BE2C (cell line): ENCODE measurements around the gene AGTRAP.

ENCODE experiments used
- DNase-seq: peaks from one replicate; pipeline ENCODE4 v3.0.0-alpha.2; 2020
- H3K27me3 ChIP-seq: fragments of 250-450 bp; sonication (Bioruptor Pico); 2 replicates; pipeline ENCODE4 v1.5.1; 2020; ENCODE audit warnings: mild to moderate bottlenecking
- H3K36me3 ChIP-seq: fragments of 250-450 bp; sonication (Bioruptor Pico); 2 replicates; pipeline ENCODE4 v1.5.1; 2020; ENCODE audit warnings: mild to moderate bottlenecking
- H3K4me1 ChIP-seq: fragments of 250-450 bp; sonication (Bioruptor Pico); 2 replicates; pipeline ENCODE4 v1.5.1; 2020
- H3K4me3 ChIP-seq: 2 replicates; pipeline ENCODE4 v1.5.1; 2011; ENCODE audit warnings: low read depth, low read length
- H3K9me3 ChIP-seq: fragments of 250-450 bp; sonication (Bioruptor Pico); 2 replicates; pipeline ENCODE4 v1.5.1; 2020
- TF ChIP-seq, protein P1 (sequence below): IDR thresholded peaks from 2 replicates; pipeline ENCODE4 v1.5.1; 2012; ENCODE audit warnings: mild to moderate bottlenecking, low read depth, low read length

The AGTRAP gene

DNA sequence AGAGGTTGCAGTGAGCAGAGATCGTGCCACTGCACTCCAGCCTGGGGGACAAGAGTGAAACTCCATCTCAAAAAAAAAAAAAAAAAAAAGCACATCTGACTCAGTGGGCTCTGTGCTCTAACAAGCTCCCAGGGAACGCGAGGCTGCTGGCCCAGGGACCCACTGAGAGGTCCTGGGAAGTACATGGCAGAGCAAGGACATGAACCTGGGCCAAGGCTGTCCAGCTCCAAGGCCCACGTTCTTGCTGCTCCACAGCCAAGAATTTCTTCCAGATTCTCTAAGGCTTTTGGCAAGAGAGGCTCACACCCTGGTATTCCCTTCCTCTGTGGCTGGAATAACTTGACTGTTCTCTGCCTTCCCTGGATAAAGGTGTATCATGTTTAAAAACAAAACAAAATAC is 15.4 kb upstream of the AGTRAP start:
- no peaks in the 10 kb centered on the region for H3K27me3 ChIP-seq
- no peak overlapping the region for H3K4me3 ChIP-seq
- no peaks in the 10 kb centered on the region for H3K36me3 ChIP-seq
- H3K9me3 ChIP-seq = no peaks in the 10 kb centered on the region
- no peak for DNase-seq
- TF ChIP-seq, protein P1, sequence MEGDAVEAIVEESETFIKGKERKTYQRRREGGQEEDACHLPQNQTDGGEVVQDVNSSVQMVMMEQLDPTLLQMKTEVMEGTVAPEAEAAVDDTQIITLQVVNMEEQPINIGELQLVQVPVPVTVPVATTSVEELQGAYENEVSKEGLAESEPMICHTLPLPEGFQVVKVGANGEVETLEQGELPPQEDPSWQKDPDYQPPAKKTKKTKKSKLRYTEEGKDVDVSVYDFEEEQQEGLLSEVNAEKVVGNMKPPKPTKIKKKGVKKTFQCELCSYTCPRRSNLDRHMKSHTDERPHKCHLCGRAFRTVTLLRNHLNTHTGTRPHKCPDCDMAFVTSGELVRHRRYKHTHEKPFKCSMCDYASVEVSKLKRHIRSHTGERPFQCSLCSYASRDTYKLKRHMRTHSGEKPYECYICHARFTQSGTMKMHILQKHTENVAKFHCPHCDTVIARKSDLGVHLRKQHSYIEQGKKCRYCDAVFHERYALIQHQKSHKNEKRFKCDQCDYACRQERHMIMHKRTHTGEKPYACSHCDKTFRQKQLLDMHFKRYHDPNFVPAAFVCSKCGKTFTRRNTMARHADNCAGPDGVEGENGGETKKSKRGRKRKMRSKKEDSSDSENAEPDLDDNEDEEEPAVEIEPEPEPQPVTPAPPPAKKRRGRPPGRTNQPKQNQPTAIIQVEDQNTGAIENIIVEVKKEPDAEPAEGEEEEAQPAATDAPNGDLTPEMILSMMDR = no peak
- H3K4me1 ChIP-seq = no peaks in the 10 kb centered on the region

DNA sequence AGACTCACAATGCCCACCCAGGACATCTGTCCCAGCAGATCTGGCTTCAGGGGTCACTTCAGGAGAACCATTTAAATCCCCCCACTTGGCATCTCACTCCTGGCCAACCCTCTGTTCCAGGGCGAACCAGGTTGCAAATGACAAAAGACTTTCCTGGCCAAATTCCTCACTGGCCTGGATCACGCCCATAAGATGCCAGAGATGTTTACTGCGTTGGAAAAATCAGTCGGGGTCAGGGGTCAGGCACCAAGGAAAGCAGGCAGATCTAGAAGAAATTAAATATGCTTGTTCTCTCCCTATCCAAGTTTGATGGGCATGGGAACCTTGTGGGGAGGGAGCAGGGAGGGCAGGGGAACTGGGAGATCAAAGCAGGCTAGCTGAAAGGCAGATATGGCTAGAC is 14.6 kb upstream of the AGTRAP start:
- H3K36me3 ChIP-seq = no peaks in the 10 kb centered on the region
- no peak overlapping the region for H3K4me3 ChIP-seq
- TF ChIP-seq, protein P1 = no peak
- no peak for DNase-seq
- no peaks in the 10 kb centered on the region for H3K4me1 ChIP-seq
- no peaks in the 10 kb centered on the region for H3K27me3 ChIP-seq
- no peaks in the 10 kb centered on the region for H3K9me3 ChIP-seq

DNA sequence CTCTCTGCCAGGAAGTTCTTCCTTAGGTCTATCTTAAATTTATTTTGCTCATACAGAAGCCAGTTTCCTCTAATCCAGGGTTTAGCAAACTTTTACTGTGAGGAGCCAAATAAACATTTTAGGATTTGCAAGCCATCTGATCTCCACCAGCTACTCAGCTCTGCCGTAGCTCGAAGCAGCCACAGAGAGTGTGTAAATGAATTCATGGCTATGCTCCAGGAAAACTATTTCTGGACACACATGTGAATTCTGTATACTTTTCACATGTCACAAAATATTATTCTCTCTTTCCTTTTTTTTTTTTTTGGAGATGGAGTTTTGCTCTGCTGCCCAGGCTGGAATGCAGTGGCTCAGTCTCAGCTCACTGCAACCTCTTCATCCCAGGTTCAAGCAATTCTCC is 13.4 kb upstream of the AGTRAP start:
- H3K27me3 ChIP-seq = no peaks in the 10 kb centered on the region
- no peaks in the 10 kb centered on the region for H3K4me1 ChIP-seq
- TF ChIP-seq, protein P1 = no peak
- H3K4me3 ChIP-seq = no peak overlapping the region
- no peaks in the 10 kb centered on the region for H3K9me3 ChIP-seq
- no peaks in the 10 kb centered on the region for H3K36me3 ChIP-seq
- DNase-seq = no peak

DNA sequence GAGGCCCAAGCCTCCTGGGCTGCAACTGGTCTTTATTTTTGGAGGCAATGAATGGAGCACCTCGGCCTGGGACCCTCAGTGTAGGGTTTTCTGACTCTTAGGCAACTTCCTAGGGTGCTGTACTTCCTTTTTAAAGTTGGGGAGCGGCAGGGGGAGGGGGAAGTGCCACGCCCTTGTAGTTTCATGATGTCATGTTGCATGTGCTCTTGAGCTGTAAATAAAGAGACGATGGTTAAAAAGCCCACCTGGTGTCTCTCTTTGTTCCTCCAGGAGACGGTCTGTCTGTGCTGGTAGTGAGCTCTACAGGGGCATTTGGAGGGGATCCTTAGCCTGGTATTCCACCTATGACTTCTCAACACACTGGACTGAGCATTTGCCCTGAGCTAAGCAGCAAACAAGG is 10.3 kb upstream of the AGTRAP start:
- DNase-seq = no peak
- Histone ChIP-seq H3K4me3 (no peak overlapping the region), H3K27me3 (no peaks in the 10 kb centered on the region), H3K4me1 (no peaks in the 10 kb centered on the region), H3K36me3 (no peaks in the 10 kb centered on the region), H3K9me3 (no peaks in the 10 kb centered on the region)
- TF ChIP-seq, protein P1 = no peak

DNA sequence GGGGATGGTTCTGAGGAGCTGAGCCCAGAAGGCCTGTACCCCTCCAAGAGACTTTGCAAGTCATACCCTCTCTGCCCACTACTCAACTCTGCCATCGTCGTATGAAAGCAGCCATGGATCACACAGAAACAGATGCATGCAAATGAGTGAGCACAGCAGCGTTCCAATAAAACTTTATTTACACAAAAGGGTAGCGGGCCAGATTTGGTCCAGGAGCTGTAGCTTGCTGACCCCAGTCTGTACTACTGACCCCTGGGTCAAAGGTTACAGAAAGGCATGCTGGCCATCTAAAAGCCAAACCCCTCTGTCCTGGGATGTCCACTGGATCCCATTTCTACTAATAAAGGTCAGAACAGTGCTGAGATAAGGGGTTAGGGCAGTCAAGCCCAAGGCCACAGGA is 8.8 kb upstream of the AGTRAP start:
- no peaks in the 10 kb centered on the region for H3K36me3 ChIP-seq
- no peak for DNase-seq
- no peaks in the 10 kb centered on the region for H3K9me3 ChIP-seq
- H3K27me3 ChIP-seq = no peaks in the 10 kb centered on the region
- no peaks in the 10 kb centered on the region for H3K4me1 ChIP-seq
- TF ChIP-seq, protein P1 = no peak
- no peak overlapping the region for H3K4me3 ChIP-seq

DNA sequence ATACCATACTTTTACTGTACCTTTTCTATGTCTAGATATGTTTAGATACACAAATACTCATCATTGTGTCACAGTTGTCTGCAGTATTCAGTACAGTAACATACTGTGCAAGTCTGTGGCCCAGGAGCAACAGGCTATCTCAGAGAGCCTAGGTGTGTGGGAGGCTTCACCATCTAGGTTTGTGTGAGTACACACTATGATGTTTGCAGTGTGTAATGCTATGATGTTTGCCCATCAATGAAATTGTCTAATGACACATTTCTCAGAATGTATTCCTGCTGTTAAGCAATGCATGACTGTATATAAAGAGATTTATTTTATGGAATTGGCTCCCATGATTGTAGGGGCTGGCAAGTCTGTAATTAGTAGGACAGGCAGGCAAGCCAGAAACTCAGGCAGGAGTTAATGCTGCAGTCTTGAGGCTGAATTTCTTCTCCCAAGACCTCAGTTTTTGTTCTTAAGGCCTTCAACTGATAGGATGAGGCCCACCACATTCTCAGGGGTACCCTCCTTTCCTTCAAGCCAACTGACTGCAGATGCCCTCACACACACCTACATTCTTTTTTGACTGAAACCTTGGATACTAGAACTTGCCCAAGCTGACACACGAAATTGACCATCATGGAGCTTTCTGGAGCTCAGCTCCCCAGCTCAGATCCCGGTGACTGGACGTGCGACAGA is 7.7 kb upstream of the AGTRAP start:
- TF ChIP-seq, protein P1 = no peak
- H3K27me3 ChIP-seq = no peaks in the 10 kb centered on the region
- DNase-seq = no peak
- no peaks in the 10 kb centered on the region for H3K4me1 ChIP-seq
- no peaks in the 10 kb centered on the region for H3K36me3 ChIP-seq
- H3K4me3 ChIP-seq = no peak overlapping the region
- no peaks in the 10 kb centered on the region for H3K9me3 ChIP-seq
